Osteocyte (in vitro differentiated cells): ENCODE data around the gene TMEM208. TPM values are rescaled to one million over a fixed set of nuclear protein-coding genes. Genes with fewer than 3 reads are reported as not detected.

Experiments
- DNase-seq: peaks from one replicate; pipeline ENCODE4 v3.0.0; 2021; ENCODE audit warnings: mixed read lengths; ENCODE audit not compliant: unreplicated experiment; ENCODE audit errors: extremely low spot score
- H3K27ac Mint-ChIP-seq: one replicate; pipeline ENCODE4 v1.8.0; 2021; ENCODE audit warnings: mild to moderate bottlenecking, mixed read lengths; ENCODE audit not compliant: unreplicated experiment
- H3K27me3 Mint-ChIP-seq: one replicate; pipeline ENCODE4 v1.8.0; 2021; ENCODE audit warnings: mixed read lengths; ENCODE audit not compliant: unreplicated experiment
- H3K36me3 Mint-ChIP-seq: one replicate; pipeline ENCODE4 v1.8.0; 2021; ENCODE audit warnings: mixed read lengths; ENCODE audit not compliant: unreplicated experiment
- H3K4me1 Mint-ChIP-seq: one replicate; pipeline ENCODE4 v1.8.0; 2021; ENCODE audit warnings: mixed read lengths; ENCODE audit not compliant: unreplicated experiment
- H3K4me3 Mint-ChIP-seq: one replicate; pipeline ENCODE4 v1.8.0; 2021; ENCODE audit warnings: mild to moderate bottlenecking, moderate library complexity, mixed read lengths; ENCODE audit not compliant: unreplicated experiment
- H3K9me3 Mint-ChIP-seq: one replicate; pipeline ENCODE4 v1.8.0; 2021; ENCODE audit warnings: mixed read lengths; ENCODE audit not compliant: unreplicated experiment
- CTCF ChIP-seq: fragments of 200-600 bp; sonication (generic); IDR thresholded peaks from 2 replicates; pipeline ENCODE4 v1.5.0; 2021; ENCODE audit warnings: antibody characterized with exemption, mild to moderate bottlenecking, moderate library complexity
- total RNA-seq: library from RNA; stranded (reverse); gene quantifications from 2 replicates; pipeline ENCODE4 v1.2.1, GENCODE V29; 2021

Gene TMEM208
- total RNA-seq, 1 donor from 2014 or later, result 41.0 TPM

- no peaks in the 10 kb centered on the region for H3K9me3 Mint-ChIP-seq
- no peak for DNase-seq
- peaks cover 17% of the 10 kb centered on the region for H3K4me1 Mint-ChIP-seq
- H3K27ac Mint-ChIP-seq, result no peak overlapping the region
- TF ChIP-seq CTCF, result no peak
- peaks cover 2% of the 10 kb centered on the region for H3K36me3 Mint-ChIP-seq
- no peak overlapping the region for H3K4me3 Mint-ChIP-seq
- no peaks in the 10 kb centered on the region for H3K27me3 Mint-ChIP-seq
Measured at GRCh38 chr16:67252609-67253497, 25.9 kb downstream of the TMEM208 start.

GRCh38 chr16:67254801-67255552 lies 28.0 kb downstream of the TMEM208 start:
- Mint-ChIP-seq H3K27me3 (no peaks in the 10 kb centered on the region), H3K9me3 (no peaks in the 10 kb centered on the region), H3K4me3 (no peak overlapping the region), H3K36me3 (peaks cover 3% of the 10 kb centered on the region), H3K4me1 (peaks cover 2% of the 10 kb centered on the region), H3K27ac (no peak overlapping the region)
- no peak for TF ChIP-seq CTCF
- no peak for DNase-seq

- no peak for DNase-seq
Measured at GRCh38 chr16:67255553-67256221, 28.8 kb downstream of the TMEM208 start.

GRCh38 chr16:67256701-67257230 lies 29.8 kb downstream of the TMEM208 start:
- Mint-ChIP-seq H3K9me3 (no peaks in the 10 kb centered on the region), H3K27ac (no peak overlapping the region), H3K4me1 (peaks cover 3% of the 10 kb centered on the region), H3K36me3 (peaks cover 3% of the 10 kb centered on the region), H3K27me3 (no peaks in the 10 kb centered on the region), H3K4me3 (no peak overlapping the region)
- no peak for TF ChIP-seq CTCF
- DNase-seq, result no peak

More at GRCh38 chr16:67255553-67256221, 28.8 kb downstream of the TMEM208 start:
- no peaks in the 10 kb centered on the region for H3K9me3 Mint-ChIP-seq
- peaks cover 3% of the 10 kb centered on the region for H3K36me3 Mint-ChIP-seq
- no peaks in the 10 kb centered on the region for H3K27me3 Mint-ChIP-seq
- TF ChIP-seq CTCF, result no peak
- peaks cover under 1% of the 10 kb centered on the region for H3K4me1 Mint-ChIP-seq
- no peak overlapping the region for H3K27ac Mint-ChIP-seq
- no peak overlapping the region for H3K4me3 Mint-ChIP-seq
